NT2/D1 (cell line): ENCODE results near the gene SPDL1.

Experiments
- DNase-seq: peaks from one replicate; pipeline ENCODE4 v3.0.0-alpha.2; 2011; ENCODE audit warnings: low read depth, low spot score
- H3K27me3 ChIP-seq: 2 replicates; pipeline ENCODE4 v1.6.0; 2011; ENCODE audit warnings: mild to moderate bottlenecking; ENCODE audit not compliant: insufficient read length, insufficient read depth
- H3K36me3 ChIP-seq: 2 replicates; pipeline ENCODE4 v1.6.1; 2011; ENCODE audit warnings: mild to moderate bottlenecking, low read length, mixed read lengths; ENCODE audit not compliant: insufficient read depth, insufficient read length
- H3K4me1 ChIP-seq: 2 replicates; pipeline ENCODE4 v1.5.1; 2011; ENCODE audit not compliant: insufficient read depth, insufficient read length
- H3K4me3 ChIP-seq: 2 replicates; pipeline ENCODE4 v1.5.1; 2011; ENCODE audit warnings: low read depth; ENCODE audit not compliant: insufficient read length
- H3K9ac ChIP-seq: 2 replicates; pipeline ENCODE4 v1.6.0; 2011; ENCODE audit warnings: low read depth; ENCODE audit not compliant: insufficient read length
- H3K9me3 ChIP-seq: 2 replicates; pipeline ENCODE4 v1.5.1; 2011; ENCODE audit warnings: mild to moderate bottlenecking, low read length; ENCODE audit not compliant: insufficient read depth
- SUZ12 ChIP-seq: IDR thresholded peaks from 2 replicates; pipeline ENCODE4 v1.6.1; 2011; ENCODE audit not compliant: insufficient read length, insufficient read depth; ENCODE audit errors: extremely low read depth
- YY1 ChIP-seq: IDR thresholded peaks from 2 replicates; pipeline ENCODE4 v1.6.1; 2011; ENCODE audit not compliant: insufficient read length, insufficient read depth
- ZNF274 ChIP-seq: IDR thresholded peaks from 2 replicates; pipeline ENCODE4 v1.6.1; 2011; ENCODE audit warnings: mild to moderate bottlenecking, low read depth, low read length

SPDL1 gene

DNA sequence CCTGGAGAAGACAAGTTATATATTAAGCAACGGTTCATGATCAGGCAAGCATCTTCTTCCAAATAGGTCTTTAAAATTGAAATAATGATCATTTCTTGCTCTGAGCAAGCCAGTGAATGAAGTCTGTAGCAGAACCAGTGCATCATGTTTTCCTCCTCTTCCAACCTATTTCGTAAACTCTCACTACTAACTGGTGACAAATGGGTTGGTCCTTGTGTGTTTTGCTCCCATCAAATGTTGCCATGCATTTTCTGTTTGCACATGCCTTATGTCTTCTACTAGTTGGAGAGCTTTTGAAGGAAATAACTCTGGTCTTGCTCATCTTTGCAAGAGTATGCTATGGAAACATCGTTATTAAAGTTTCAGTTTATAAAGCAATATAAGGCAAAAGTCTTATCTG is 37.2 kb upstream of the SPDL1 start:
- DNase-seq: no peak
- TF ChIP-seq YY1 (no peak), SUZ12 (no peak), ZNF274 (no peak)
- Histone ChIP-seq H3K9ac (no peak overlapping the region), H3K36me3 (no peaks in the 10 kb centered on the region), H3K9me3 (peaks cover 10% of the 10 kb centered on the region), H3K27me3 (no peaks in the 10 kb centered on the region), H3K4me1 (no peaks in the 10 kb centered on the region), H3K4me3 (no peak overlapping the region)

DNA sequence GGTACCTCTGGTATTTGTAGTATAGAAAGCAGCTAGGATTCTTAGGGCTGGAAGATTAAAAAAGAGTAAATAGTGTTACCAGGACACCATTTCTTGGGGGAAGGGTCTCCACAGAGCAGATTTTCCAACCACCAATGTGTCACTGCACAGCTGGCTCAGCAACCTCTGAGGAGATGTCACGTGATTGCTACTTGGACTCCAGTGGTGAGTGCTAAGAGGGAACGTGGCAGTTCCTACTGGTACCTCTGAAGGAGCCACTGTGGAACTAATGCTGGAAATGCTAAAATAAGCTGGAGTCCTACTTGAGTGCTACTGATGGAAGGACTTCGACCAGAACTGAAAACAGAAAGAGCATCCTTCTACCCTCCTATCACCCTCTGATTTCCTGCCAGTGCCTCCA is 36.1 kb upstream of the SPDL1 start:
- no peak overlapping the region for H3K9ac ChIP-seq
- no peak for TF ChIP-seq ZNF274
- TF ChIP-seq YY1: no peak
- TF ChIP-seq SUZ12: no peak
- H3K36me3 ChIP-seq: no peaks in the 10 kb centered on the region
- peaks cover 7% of the 10 kb centered on the region for H3K9me3 ChIP-seq
- H3K4me3 ChIP-seq: no peak overlapping the region
- no peaks in the 10 kb centered on the region for H3K4me1 ChIP-seq
- H3K27me3 ChIP-seq: no peaks in the 10 kb centered on the region
- DNase-seq: no peak

DNA sequence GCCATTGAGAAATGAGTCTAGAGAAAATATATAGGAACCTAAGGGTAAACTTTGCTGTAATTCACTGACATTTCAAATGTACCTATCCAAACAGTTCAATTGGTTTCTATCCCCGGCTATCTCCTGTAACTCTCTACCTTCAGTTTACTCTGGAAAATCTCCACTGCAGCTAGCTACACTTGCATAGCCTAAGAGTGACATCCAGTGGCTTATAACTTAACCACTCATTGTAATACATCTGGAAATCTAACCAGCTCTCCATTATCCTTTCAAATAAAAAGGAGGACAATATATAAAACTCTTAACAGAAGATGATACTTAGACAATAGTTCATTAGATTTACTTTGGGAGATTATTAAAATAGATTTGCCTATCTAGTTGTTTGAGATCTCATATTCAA is 35.3 kb upstream of the SPDL1 start:
- Histone ChIP-seq H3K4me1 (no peaks in the 10 kb centered on the region), H3K9me3 (peaks cover 7% of the 10 kb centered on the region), H3K9ac (no peak overlapping the region), H3K36me3 (no peaks in the 10 kb centered on the region), H3K4me3 (no peak overlapping the region), H3K27me3 (no peaks in the 10 kb centered on the region)
- no peak for DNase-seq
- TF ChIP-seq SUZ12 (no peak), ZNF274 (no peak), YY1 (no peak)

DNA sequence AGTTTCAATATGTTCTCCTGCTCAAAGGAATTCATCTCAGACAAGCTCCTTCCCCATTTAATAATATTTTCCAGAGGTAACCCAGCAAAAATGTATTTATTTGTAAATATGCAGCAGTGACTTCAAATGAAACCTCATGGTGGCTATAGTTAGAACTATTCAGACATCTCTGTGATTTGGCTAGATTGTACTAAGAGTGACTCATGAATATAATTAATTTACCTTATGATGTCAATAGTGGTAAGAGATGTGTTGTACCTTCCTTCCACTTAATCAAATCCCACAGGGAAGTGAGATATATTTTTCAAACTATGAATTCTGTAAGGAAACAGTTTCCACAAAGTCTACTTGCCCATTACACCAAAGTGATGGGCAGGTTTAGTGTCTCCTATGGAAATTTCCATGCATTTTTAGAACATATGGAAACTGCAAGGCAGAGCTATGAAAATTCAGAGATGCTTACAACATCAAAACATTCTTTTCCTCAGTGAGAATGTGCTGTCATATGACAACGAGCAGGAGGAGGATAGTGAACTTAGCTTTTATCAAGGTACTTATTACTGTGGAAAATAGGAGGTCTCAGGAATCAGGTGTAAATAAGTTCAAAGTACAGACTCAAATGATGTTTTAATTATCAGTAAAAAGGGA is 34.0 kb upstream of the SPDL1 start:
- H3K9me3 ChIP-seq: peaks cover 7% of the 10 kb centered on the region
- DNase-seq: no peak
- H3K27me3 ChIP-seq: no peaks in the 10 kb centered on the region
- no peak overlapping the region for H3K9ac ChIP-seq
- no peaks in the 10 kb centered on the region for H3K4me1 ChIP-seq
- TF ChIP-seq YY1: no peak
- no peak for TF ChIP-seq SUZ12
- no peak for TF ChIP-seq ZNF274
- no peak overlapping the region for H3K4me3 ChIP-seq
- H3K36me3 ChIP-seq: no peaks in the 10 kb centered on the region

DNA sequence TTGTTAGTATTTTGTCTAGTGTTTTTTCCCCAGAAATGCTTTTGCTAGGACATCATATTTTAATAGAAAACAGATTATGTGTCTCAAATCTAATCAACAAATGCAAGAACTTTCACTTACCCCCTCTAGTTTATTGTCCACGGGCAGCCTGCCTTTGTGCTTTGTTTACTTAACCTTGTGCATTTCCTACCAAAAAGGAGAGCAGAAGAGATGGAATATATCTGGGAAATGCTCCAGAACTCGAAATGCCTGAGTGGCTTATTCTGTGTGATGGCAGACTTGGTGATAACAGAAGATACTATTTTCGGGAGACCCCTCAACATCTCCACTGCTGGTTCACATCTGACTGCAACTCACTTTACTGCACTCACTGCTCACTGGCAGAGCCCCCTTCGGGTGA is 33.3 kb upstream of the SPDL1 start:
- Histone ChIP-seq H3K9ac (no peak overlapping the region), H3K27me3 (no peaks in the 10 kb centered on the region), H3K4me1 (no peaks in the 10 kb centered on the region), H3K36me3 (no peaks in the 10 kb centered on the region), H3K4me3 (no peak overlapping the region), H3K9me3 (peaks cover 4% of the 10 kb centered on the region)
- DNase-seq: no peak
- TF ChIP-seq YY1 (no peak), SUZ12 (no peak), ZNF274 (no peak)

DNA sequence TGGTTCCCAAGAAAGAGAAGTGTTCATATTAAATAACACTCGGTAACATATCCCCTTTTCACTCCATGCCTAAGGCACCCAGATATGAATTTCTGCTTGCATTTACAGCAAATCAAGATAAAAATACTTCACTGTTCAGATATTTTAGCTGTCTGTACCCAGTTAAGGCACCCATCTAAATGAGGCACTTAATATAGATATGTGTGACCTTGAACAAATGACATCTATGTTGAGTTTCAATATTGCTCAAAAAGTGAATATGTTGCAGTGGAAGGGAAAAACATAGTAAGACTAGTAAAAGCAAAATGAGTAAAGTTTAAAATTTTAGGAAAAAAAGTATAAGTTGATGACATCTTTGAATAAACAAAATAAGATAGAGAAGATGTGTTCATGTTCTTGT is 32.4 kb upstream of the SPDL1 start:
- H3K9ac ChIP-seq: no peak overlapping the region
- DNase-seq: no peak
- H3K4me1 ChIP-seq: no peaks in the 10 kb centered on the region
- no peaks in the 10 kb centered on the region for H3K36me3 ChIP-seq
- no peaks in the 10 kb centered on the region for H3K9me3 ChIP-seq
- H3K27me3 ChIP-seq: no peaks in the 10 kb centered on the region
- H3K4me3 ChIP-seq: no peak overlapping the region
- TF ChIP-seq SUZ12 (no peak), YY1 (no peak), ZNF274 (no peak)

DNA sequence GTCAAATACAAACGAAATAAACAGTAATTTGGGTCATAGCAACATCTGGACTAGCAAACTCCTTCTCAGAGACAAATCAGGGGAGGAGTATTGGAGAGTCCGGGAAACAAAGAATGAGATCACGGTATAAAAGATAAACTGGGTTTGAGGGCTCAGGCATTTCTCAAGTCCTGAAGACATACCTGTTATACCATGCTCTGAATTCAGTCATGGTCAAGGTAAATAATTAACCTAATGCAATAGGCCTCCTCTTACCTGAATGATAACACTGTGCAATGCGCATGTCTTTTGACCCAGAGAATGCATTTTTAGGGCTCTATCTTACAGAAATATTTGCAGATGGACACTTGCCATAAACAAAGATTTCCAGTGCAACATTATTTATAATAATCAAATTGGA is 31.9 kb upstream of the SPDL1 start:
- H3K4me1 ChIP-seq: no peaks in the 10 kb centered on the region

DNA sequence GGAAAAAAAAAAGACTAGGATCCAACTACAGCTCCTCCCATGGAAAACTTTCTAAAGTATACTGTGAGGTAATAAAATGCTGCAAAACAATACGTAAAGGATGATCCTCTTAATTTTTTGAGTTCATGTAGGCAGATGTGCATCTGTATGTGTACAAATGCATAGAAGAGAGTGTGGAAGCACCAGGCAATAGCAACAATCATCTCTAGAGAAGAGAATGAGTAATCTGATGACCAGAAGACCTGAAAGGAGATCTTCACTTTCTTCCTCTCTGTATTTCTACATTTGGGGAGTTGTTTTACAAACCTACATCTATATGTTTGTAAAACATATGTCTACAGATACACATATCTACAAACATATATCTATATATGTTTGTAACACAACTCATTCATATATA is 29.3 kb upstream of the SPDL1 start:
- Histone ChIP-seq H3K4me3 (no peak overlapping the region), H3K9ac (no peak overlapping the region), H3K27me3 (no peaks in the 10 kb centered on the region), H3K4me1 (no peaks in the 10 kb centered on the region), H3K36me3 (no peaks in the 10 kb centered on the region), H3K9me3 (peaks cover 13% of the 10 kb centered on the region; the same call in 1 of the 2 replicates)
- no peak for DNase-seq
- no peak for TF ChIP-seq YY1
- TF ChIP-seq SUZ12: no peak
- TF ChIP-seq ZNF274: no peak

More for the DNA sequence above, 31.9 kb upstream of the SPDL1 start:
- no peaks in the 10 kb centered on the region for H3K36me3 ChIP-seq
- TF ChIP-seq YY1 (no peak), ZNF274 (no peak), SUZ12 (no peak)
- no peak overlapping the region for H3K4me3 ChIP-seq
- DNase-seq: no peak
- H3K9ac ChIP-seq: no peak overlapping the region
- no peaks in the 10 kb centered on the region for H3K9me3 ChIP-seq
- H3K27me3 ChIP-seq: no peaks in the 10 kb centered on the region
